GM13976 (cell line): ENCODE data around the gene MAGI3.
"Not testable (repeated sequence)": the region's sequence is repeated elsewhere in the genome, so short reads cannot be mapped to it uniquely, and the experiment has no call there.

Experiments
- DNase-seq: peaks from one replicate; pipeline ENCODE4 v3.0.0; 2012; ENCODE audit warnings: low spot score
- in situ Hi-C: fragments of 300-500 bp; cut with MboI; formaldehyde crosslinking; loops from one replicate; pipeline ENCODE4 v1.12.0; 2022; ENCODE audit warnings: low sequenced_read_pairs, mixed read lengths, inconsistent platforms; ENCODE audit not compliant: unreplicated experiment
- TF ChIP-seq, protein P1 (sequence below): IDR thresholded peaks from 2 replicates; pipeline ENCODE4 v1.5.1; 2012; ENCODE audit warnings: borderline replicate concordance, mild to moderate bottlenecking; ENCODE audit not compliant: insufficient read depth; ENCODE audit errors: extremely low read depth, missing control alignments, control extremely low read depth

The MAGI3 gene

DNA sequence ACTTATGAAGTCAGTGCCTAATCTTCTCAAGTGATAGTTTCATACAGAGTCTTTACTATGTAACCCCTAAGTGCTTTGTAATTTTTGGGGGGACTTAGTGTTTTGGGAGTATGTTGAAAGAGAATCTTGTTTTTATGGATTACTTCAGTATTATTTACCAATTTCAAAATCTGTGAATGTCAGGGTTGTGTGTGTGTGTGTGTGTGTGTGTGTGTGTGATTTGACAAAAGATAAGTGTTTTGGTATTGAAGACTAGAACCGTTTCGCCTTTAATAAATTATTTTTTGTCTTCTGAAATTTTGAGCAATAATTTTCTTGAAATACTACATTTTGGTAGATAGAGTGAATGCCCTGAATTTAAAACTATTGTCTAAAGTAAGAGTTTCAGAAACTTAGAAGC, 5.8 kb downstream of the MAGI3 start:
- TF ChIP-seq, protein P1, sequence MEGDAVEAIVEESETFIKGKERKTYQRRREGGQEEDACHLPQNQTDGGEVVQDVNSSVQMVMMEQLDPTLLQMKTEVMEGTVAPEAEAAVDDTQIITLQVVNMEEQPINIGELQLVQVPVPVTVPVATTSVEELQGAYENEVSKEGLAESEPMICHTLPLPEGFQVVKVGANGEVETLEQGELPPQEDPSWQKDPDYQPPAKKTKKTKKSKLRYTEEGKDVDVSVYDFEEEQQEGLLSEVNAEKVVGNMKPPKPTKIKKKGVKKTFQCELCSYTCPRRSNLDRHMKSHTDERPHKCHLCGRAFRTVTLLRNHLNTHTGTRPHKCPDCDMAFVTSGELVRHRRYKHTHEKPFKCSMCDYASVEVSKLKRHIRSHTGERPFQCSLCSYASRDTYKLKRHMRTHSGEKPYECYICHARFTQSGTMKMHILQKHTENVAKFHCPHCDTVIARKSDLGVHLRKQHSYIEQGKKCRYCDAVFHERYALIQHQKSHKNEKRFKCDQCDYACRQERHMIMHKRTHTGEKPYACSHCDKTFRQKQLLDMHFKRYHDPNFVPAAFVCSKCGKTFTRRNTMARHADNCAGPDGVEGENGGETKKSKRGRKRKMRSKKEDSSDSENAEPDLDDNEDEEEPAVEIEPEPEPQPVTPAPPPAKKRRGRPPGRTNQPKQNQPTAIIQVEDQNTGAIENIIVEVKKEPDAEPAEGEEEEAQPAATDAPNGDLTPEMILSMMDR: no peak
- no peak for DNase-seq
- in situ Hi-C loops: no loop called here

DNA sequence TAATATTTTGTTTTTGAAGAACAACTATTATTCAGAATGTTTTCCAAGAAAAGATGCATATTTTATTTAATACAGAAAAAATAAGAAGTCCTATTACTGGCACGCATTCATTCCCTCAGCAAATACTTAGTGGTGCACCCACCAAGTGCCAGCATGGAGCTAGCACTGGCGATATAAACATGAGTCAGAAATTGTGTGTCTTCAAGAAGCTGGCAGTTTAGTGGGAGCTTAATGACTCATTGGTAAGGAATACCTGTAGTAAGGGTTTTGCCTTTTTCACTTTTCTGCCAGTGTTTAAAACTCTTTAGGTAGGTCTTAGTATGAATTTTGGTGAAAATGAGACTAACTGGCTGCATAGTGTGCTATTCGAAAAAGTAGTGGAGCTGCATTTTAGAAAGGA, 6.3 kb downstream of the MAGI3 start:
- DNase-seq: no peak
- in situ Hi-C loops: no loop called here
- TF ChIP-seq, protein P1: no peak

DNA sequence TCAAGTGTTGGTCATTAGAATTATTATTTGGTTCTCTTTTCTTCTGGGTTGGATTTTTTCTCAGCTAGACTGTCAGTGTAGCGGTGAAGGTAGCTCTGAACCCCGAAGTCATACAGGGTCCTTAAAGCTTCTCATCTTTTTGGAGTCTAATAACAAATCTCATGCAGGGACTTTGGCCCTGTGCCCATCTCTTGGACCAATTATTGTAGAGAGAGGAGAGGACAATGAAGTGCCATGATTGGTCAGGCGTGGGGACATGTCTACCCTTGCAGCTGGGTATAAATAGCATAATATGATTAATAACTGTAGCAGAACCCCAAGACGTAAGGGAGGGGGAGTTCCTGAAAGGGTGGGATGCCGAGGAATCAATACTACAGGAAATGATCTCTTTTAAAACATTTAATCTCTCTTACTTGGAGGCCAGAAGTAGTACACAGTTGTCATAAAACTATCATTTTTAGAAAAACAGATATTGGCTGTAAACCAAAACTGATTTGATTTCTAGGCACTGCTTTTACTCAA, 8.8 kb downstream of the MAGI3 start:
- TF ChIP-seq, protein P1: no peak
- in situ Hi-C loops: no loop called here

DNA sequence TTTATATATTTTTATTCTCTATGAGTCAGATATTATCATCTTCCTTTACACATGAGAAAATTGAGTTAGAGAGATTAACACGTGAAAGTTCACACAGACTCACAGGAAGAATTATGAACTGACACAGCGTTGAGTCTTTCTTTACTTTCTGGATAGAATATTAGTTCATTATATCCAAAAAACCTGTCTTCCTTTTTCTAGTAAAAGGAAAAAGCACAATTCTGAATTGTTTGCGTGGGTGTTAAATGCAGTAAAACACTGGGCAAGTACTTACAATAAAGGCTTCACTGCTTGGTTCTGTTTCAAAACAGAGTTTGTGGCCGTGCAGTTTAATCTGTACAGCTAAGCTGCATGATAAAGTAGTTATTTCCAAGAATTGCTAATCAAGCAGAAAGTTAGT, 10.8 kb downstream of the MAGI3 start:
- TF ChIP-seq, protein P1: no peak
- DNase-seq: no peak
- in situ Hi-C loops: no loop called here

More for the DNA sequence above, 8.8 kb downstream of the MAGI3 start:
- DNase-seq: no peak

DNA sequence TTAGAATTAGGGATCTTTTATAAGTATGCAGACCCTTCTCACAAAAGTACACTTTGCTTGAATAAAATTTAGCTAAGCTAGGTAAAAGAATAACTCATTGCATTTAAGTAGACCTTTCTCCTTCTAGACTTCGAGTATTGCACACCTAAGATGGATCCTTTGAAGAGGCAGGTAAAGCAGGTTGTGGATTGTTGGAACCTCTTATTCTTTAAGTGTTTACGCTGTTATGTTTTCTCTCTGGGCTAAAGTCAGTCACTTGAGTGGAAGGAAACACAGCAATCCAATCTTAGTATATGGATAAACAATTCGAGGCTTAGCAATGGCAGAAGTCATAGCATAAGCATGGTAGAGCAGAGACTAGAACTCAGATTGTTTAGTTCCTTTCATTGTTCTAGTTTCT, 11.4 kb downstream of the MAGI3 start:
- in situ Hi-C loops: no loop called here
- TF ChIP-seq, protein P1: no peak
- DNase-seq: no peak

DNA sequence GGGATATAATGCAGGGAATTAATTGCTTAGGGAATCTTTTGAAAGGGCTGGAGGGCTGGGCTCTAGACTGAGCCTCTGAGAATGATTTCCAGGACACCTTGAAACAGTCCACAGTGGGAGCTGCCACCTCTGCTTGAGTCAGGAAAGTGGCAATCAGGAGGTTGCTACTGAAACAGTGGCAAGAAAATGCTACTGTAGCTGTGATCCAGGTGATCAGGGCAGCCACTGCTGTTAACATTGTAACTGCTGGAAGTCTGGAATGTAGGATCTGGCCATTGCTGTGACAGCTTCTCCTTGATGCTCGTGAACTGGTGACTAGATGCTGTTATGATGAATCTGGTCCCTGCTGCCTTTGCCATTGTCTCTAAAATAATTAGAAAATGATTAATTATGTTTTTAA, 12.8 kb downstream of the MAGI3 start:
- DNase-seq: no peak
- TF ChIP-seq, protein P1: no peak
- in situ Hi-C loops: no loop called here

DNA sequence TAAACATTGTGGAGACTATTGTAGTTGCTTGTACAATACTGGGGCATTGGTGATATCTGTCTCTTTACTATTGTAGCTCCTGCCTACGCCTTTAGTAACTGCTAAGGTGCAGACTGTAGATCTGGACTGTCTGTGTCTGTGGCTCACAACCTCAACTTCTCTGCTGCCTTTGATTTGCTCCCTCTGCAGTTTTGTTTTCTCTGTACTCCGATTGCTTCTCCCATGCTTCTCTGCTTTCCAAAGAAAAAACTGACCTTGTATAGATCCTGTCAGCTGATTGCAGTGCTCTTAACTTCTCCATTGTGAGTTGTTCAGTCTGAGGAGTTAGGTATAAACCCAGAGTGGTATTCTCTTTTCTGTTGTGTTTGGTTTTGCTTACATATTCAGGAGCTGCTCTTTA, 15.3 kb downstream of the MAGI3 start:
- no peak for DNase-seq
- in situ Hi-C loops: no loop called here
- TF ChIP-seq, protein P1: no peak

DNA sequence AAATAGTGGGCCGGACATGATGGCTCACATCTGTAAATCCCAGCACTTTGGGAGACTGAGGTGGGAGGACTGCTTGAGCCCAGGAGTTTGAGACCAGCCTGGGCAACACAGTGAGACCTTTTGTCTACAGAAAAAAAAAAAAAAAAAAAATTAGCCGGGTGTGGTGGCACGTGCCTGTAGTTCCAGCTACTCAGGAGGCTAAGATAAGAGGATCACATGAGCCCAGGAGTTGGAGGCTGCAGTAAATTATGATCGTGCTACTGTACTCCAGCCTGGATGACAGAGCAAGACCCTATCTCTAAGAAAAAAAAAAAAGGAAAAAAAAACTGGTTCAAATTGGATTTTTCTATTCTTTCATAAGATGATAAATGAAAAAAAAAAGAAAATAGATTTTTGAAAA, 15.8 kb downstream of the MAGI3 start:
- in situ Hi-C loops, DNase-seq: not testable (repeated sequence)
